ENCODE data around the gene SLC49A3.

DNA sequence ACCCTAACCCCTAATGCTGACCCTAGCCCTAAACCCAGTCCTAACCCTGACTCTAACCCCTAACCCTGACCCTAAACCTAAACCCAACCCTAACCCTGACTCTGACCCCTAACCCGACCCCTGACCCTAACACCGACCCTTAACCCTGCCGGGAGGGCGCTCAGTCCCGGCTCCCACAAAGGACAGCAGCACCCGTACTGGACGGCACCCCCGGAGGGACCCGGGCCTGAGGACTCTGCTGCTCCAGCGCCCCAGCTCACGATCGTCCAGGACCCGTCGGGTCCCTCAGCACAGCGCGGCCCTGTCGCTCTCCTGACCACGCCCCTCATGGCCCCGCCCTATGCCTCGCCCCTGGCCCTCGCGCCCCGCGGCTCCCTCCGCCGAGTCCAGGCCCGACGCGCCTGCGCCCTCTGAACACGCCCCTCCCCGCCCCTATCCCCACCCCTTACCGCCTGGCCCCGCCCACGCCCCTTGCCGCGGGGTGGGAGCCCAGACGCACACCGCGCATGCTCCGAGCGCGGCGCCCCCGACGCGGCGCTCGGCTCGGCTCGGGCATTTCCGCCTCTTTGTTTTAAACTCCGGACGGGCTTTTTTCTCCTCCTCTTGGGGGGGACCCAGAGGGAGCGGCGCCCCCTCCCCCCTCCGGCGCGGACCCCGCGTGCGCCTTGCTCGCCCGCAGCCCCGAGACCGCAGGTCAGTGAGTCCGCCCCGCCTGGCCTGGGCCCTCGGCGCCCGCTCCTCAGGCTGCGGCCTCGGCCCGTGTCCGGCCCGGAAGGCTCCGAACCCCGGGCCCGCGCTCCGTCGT, 16.5 kb upstream of the SLC49A3 start, which contains the start of gene PCGF3:
- TF ChIP-seq, protein P1, sequence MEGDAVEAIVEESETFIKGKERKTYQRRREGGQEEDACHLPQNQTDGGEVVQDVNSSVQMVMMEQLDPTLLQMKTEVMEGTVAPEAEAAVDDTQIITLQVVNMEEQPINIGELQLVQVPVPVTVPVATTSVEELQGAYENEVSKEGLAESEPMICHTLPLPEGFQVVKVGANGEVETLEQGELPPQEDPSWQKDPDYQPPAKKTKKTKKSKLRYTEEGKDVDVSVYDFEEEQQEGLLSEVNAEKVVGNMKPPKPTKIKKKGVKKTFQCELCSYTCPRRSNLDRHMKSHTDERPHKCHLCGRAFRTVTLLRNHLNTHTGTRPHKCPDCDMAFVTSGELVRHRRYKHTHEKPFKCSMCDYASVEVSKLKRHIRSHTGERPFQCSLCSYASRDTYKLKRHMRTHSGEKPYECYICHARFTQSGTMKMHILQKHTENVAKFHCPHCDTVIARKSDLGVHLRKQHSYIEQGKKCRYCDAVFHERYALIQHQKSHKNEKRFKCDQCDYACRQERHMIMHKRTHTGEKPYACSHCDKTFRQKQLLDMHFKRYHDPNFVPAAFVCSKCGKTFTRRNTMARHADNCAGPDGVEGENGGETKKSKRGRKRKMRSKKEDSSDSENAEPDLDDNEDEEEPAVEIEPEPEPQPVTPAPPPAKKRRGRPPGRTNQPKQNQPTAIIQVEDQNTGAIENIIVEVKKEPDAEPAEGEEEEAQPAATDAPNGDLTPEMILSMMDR (IDR thresholded peaks at IDR 0.05; ENCODE audit: borderline replicate concordance, extremely low read depth, low read length, poor library complexity, severe bottlenecking): no peak
- TF ChIP-seq EZH2 (IDR thresholded peaks at IDR 0.05; ENCODE audit: borderline replicate concordance, low read depth, low read length, severe bottlenecking): no peak
